NCI-H774 (cell line): ENCODE data around the gene LARP1.

Source experiments
- DNase-seq: peaks from one replicate; lab custom pipeline; 2025; lab: John Stamatoyannopoulos, UW

Gene LARP1

GRCh38 chr5:154858297-154858971 is 103.3 kb downstream of the LARP1 start, which contains the start of gene CNOT8:
Gene CNOT8, plus strand, starts transcription at chr5:154858627. Its CDS starts 4,652 bp downstream, at chr5:154863279.
- peak; percentile 95 for DNase-seq

GRCh38 chr5:154858972-154859871 is 104.0 kb downstream of the LARP1 start:
- no peak for DNase-seq

- no peak for DNase-seq
Measured at GRCh38 chr5:154860123-154860522, 104.9 kb downstream of the LARP1 start.

GRCh38 chr5:154860765-154861164 is 105.6 kb downstream of the LARP1 start:
- DNase-seq = no peak

DNA sequence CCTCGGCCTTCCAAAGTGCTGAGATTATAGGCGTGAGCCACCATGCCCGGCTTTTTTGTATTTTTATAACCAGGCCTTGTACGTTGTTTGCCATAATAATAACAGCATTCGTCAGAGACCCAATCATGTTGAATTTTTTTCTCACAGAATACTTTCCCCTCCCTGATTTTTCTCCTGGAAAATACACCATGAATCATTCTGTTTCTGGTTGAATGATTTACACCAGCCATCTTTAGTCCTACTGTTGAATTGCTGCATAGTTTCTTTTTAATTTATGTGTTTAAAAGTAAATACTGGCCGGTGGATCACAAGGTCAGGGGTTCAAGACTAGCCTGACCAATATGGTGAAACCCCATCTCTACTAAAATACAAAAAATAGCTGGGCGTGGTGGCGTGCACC is 106.8 kb downstream of the LARP1 start:
- DNase-seq = no peak

GRCh38 chr5:154862766-154863165 is 107.6 kb downstream of the LARP1 start:
- no peak for DNase-seq

GRCh38 chr5:154863291-154864080 is 108.3 kb downstream of the LARP1 start:
- DNase-seq = no peak

GRCh38 chr5:154865466-154866184 is 110.4 kb downstream of the LARP1 start:
- DNase-seq = no peak

DNA sequence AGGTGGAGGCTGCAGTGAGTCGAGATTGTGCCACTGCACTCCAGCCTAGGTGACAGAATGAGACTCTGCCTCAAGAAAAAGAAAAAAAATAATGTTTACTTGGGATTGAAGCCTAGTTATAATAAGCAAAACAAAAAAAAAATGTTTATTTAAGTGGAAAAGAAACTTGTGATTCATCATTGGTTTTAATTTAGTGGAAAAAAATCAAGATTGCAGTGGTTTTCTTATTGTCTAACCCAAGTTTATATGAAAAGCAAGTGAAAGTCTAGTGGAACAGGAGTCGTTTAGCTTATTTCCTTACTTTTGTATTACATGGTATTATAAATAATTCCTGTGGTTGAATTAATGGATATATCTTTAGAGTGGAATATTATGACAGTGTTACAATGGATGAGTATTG is 111.7 kb downstream of the LARP1 start:
- no peak for DNase-seq
